Gastroesophageal sphincter (tissue), 4 donors: ENCODE results near the gene SMCR8. TPM values are rescaled to one million over a fixed set of nuclear protein-coding genes. Genes with fewer than 3 reads are reported as not detected.
"Not testable (repeated sequence)": the region's sequence is repeated elsewhere in the genome, so short reads cannot be mapped to it uniquely, and the experiment has no call there.

ENCODE experiments used
- ATAC-seq: fragments of 150-250 bp; one replicate; pipeline ENCODE4 v1.9.1; 2016; ENCODE audit warnings: mild to moderate bottlenecking, moderate library complexity
- H3K27ac ChIP-seq, 4 donors: fragments of 200-600 bp; sonication (generic) in 3 of 4; 1 replicate in 3 of 4; 2 replicates in 1 of 4; pipeline ENCODE4 v1.5.1; 2016 to 2019
- H3K27me3 ChIP-seq: fragments of 200-600 bp; sonication (generic); one replicate; pipeline ENCODE4 v1.5.1; 2019
- H3K36me3 ChIP-seq, 2 donors: fragments of 200-600 bp; sonication (generic); one replicate each; pipeline ENCODE4 v1.5.1; 2019; ENCODE audit warnings: control low read depth in 1 of 2
- H3K4me1 ChIP-seq, 3 donors: fragments of 200-600 bp; sonication (generic); 1 replicate in 2 of 3; 2 replicates in 1 of 3; pipeline ENCODE4 v1.5.1; 2016 to 2019; ENCODE audit warnings: control low read depth in 2 of 3
- H3K4me3 ChIP-seq, 2 donors: fragments of 200-600 bp; sonication (generic); one replicate each; pipeline ENCODE4 v1.5.1; 2019; ENCODE audit warnings: mild to moderate bottlenecking in 1 of 2, moderate library complexity in 1 of 2
- H3K9me3 ChIP-seq, 3 donors: fragments of 200-600 bp; sonication (generic); one replicate each; pipeline ENCODE4 v1.5.1; 2017 to 2019; ENCODE audit warnings: control low read depth in 2 of 3
- CTCF ChIP-seq, 4 experiments: fragments of 200-600 bp in 2 of 4; fragments of 450-650 bp in 2 of 4; sonication (generic) in 1 of 4; IDR thresholded peaks; one replicate each; pipeline ENCODE4 v1.5.1; 2017 to 2019; ENCODE audit warnings: antibody characterized with exemption in 4 of 4, mild to moderate bottlenecking in 2 of 4, moderate library complexity in 2 of 4
- EP300 ChIP-seq: sonication (generic); formaldehyde crosslinking; IDR thresholded peaks from one replicate; pipeline ENCODE4 v1.6.1; 2017; ENCODE audit warnings: antibody characterized with exemption, mild to moderate bottlenecking
- POLR2A ChIP-seq, 2 donors: fragments of 450-650 bp; IDR thresholded peaks; one replicate each; pipeline ENCODE4 v1.6.1; 2017; ENCODE audit warnings: antibody characterized with exemption in 2 of 2, mild to moderate bottlenecking in 2 of 2, moderate library complexity in 1 of 2
- POLR2AphosphoS5 ChIP-seq: sonication (generic); formaldehyde crosslinking; IDR thresholded peaks from one replicate; pipeline ENCODE4 v1.6.1; 2017; ENCODE audit warnings: antibody characterized with exemption
- WGBS, 2 donors: methylation state at CpG; one replicate each; pipeline ENCODE4 v1.1.5; 2018; ENCODE audit warnings: low coverage in 1 of 2; 5-methylcytosine and 5-hydroxymethylcytosine counted together
- total RNA-seq, 4 donors: library from RNA; depleted of rRNA; stranded (reverse); fragments of >200 nt; gene quantifications; one replicate each; pipeline ENCODE4 v1.1.0, GENCODE V29; 2016

SMCR8 gene
- total RNA-seq, 4 donors from 2014 or later = 14.0 to 20.0 (median 14.9) TPM

- no peak for TF ChIP-seq EP300
- TF ChIP-seq POLR2AphosphoS5 = no peak
- TF ChIP-seq CTCF (IDR thresholded peaks at IDR 0.05) = no peak
- TF ChIP-seq POLR2A (IDR thresholded peaks at IDR 0.05) = no peak
- Histone ChIP-seq H3K9me3 (no peaks in the 10 kb centered on the region), H3K4me1 (no peaks in the 10 kb centered on the region), H3K4me3 (no peak overlapping the region), H3K27ac (no peak overlapping the region), H3K27me3 (no peaks in the 10 kb centered on the region), H3K36me3 (peaks cover 0 to 100% of the 10 kb centered on the region in 2 donors)
- ATAC-seq = no peak
- 94 to 97% methylated on average over 3 to 6 of the region's 11 CpGs for WGBS, 2 donors
Observed at GRCh38 chr17:18285296-18285695, 29.8 kb upstream of the SMCR8 start.

- WGBS, 2 donors = 94% methylated on average over 13 to 15 of the region's 15 CpGs
- H3K4me3 ChIP-seq = no peak overlapping the region
- H3K27ac ChIP-seq = no peak overlapping the region
- H3K27me3 ChIP-seq = no peaks in the 10 kb centered on the region
- no peaks in the 10 kb centered on the region for H3K9me3 ChIP-seq
- no peak for TF ChIP-seq CTCF (IDR thresholded peaks at IDR 0.05)
- TF ChIP-seq EP300 = no peak
- TF ChIP-seq POLR2A (IDR thresholded peaks at IDR 0.05) = no peak
- TF ChIP-seq POLR2AphosphoS5 = no peak
- H3K4me1 ChIP-seq = no peaks in the 10 kb centered on the region
- no peak for ATAC-seq
- peaks cover 0 to 100% of the 10 kb centered on the region in 2 donors for H3K36me3 ChIP-seq
Observed at GRCh38 chr17:18291718-18292540, 23.2 kb upstream of the SMCR8 start.

GRCh38 chr17:18298061-18298460 lies 17.0 kb upstream of the SMCR8 start:
- ATAC-seq, H3K27me3 ChIP-seq, H3K27ac ChIP-seq, H3K4me1 ChIP-seq, H3K4me3 ChIP-seq, H3K9me3 ChIP-seq: not testable (repeated sequence)
- peaks cover 0 to 95% of the 10 kb centered on the region in 2 donors for H3K36me3 ChIP-seq
- WGBS, 2 donors = no CpG with 5 or more reads among the region's 30 CpGs

- no peak overlapping the region for H3K4me3 ChIP-seq
- H3K4me1 ChIP-seq = no peaks in the 10 kb centered on the region
- WGBS, 2 donors = 83 to 84% methylated on average over 4 to 7 of the region's 8 CpGs
- peak; percentile 31 for ATAC-seq
- H3K36me3 ChIP-seq = peaks cover 0 to 95% of the 10 kb centered on the region in 2 donors
- no peak for TF ChIP-seq EP300
- TF ChIP-seq CTCF (IDR thresholded peaks at IDR 0.05) = no peak
- no peak for TF ChIP-seq POLR2A (IDR thresholded peaks at IDR 0.05)
- TF ChIP-seq POLR2AphosphoS5 = no peak
- no peaks in the 10 kb centered on the region for H3K27me3 ChIP-seq
- no peaks in the 10 kb centered on the region for H3K9me3 ChIP-seq
- H3K27ac ChIP-seq = no peak overlapping the region
Observed at GRCh38 chr17:18300725-18301480, 14.2 kb upstream of the SMCR8 start.

GRCh38 chr17:18303206-18303605 lies 11.9 kb upstream of the SMCR8 start:
- not testable (repeated sequence) for ATAC-seq, H3K4me1 ChIP-seq, H3K9me3 ChIP-seq, H3K4me3 ChIP-seq, H3K27ac ChIP-seq, H3K27me3 ChIP-seq
- peaks cover 0 to 98% of the 10 kb centered on the region in 2 donors for H3K36me3 ChIP-seq
- WGBS, 2 donors = 76 to 87% methylated on average over 5 to 12 of the region's 13 CpGs
